Testis (tissue), 3 donors: ENCODE data around the gene VCAM1. TPM values are rescaled to one million over a fixed set of nuclear protein-coding genes. Genes with fewer than 3 reads are reported as not detected.
"Not testable (repeated sequence)": the region's sequence is repeated elsewhere in the genome, so short reads cannot be mapped to it uniquely, and the experiment has no call there.

Source experiments
- DNase-seq: peaks from one replicate; pipeline ENCODE4 v3.0.0-alpha.2; 2019
- H3K27ac ChIP-seq, 2 donors: fragments of 200-600 bp; sonication (generic); one replicate each; pipeline ENCODE4 v1.5.1; 2019
- H3K27me3 ChIP-seq: fragments of 200-600 bp; sonication (generic); one replicate; pipeline ENCODE4 v1.5.1; 2019
- H3K36me3 ChIP-seq: fragments of 200-600 bp; sonication (generic); one replicate; pipeline ENCODE4 v1.5.1; 2017; ENCODE audit warnings: low read depth; ENCODE audit errors: missing control alignments
- H3K4me1 ChIP-seq: fragments of 200-600 bp; sonication (generic); one replicate; pipeline ENCODE4 v1.5.1; 2019
- H3K4me3 ChIP-seq, 2 donors: fragments of 200-600 bp; sonication (generic); one replicate each; pipeline ENCODE4 v1.5.1; 2017 to 2019
- H3K9me3 ChIP-seq: fragments of 200-600 bp; sonication (generic); one replicate; pipeline ENCODE4 v1.5.1; 2017
- POLR2A ChIP-seq: fragments of 450-650 bp; IDR thresholded peaks from one replicate; pipeline ENCODE4 v1.6.1; 2017; ENCODE audit warnings: antibody characterized with exemption, mild to moderate bottlenecking, moderate library complexity
- WGBS, 2 donors: methylation state at CpG; one replicate each; pipeline ENCODE4 v1.1.5; 2018; 5-methylcytosine and 5-hydroxymethylcytosine counted together
- intact Hi-C: fragments of 100-400 bp; cut with DNase I; formaldehyde crosslinking; loops from one replicate; pipeline ENCODE4 v1.15.1; 2023; ENCODE audit warnings: low total_unique reads
- polyA plus RNA-seq: library from polyadenylated mRNA; stranded (reverse); fragments of 350-450 nt; fragmentation: Illumina TruSeq; extraction: RNeasy Lipid Tissue Mini Kit (QIAGEN cat#74804); gene quantifications from one replicate; pipeline ENCODE4 v1.2.3, GENCODE V29; 2014; ENCODE audit warnings: low read depth, low replicate concordance; ENCODE audit not compliant: insufficient read depth
- total RNA-seq, 2 donors: library from RNA; depleted of rRNA; stranded (reverse); fragments of >200 nt; gene quantifications; one replicate each; pipeline ENCODE4 v1.2.3, GENCODE V29; 2016
- TF ChIP-seq, protein P1 (sequence below), 3 experiments: fragments of 450-650 bp in 2 of 3; fragments of 200-600 bp in 1 of 3; sonication (generic) in 1 of 3; IDR thresholded peaks; one replicate each; pipeline ENCODE4 v1.5.1; 2016 to 2019; ENCODE audit warnings: antibody characterized with exemption in 3 of 3, mild to moderate bottlenecking in 2 of 3, moderate library complexity in 1 of 3

Gene VCAM1
- total and polyA plus RNA-seq, 3 donors from 2014 or later = 4.1 to 11.7 (median 8.6) TPM

DNA sequence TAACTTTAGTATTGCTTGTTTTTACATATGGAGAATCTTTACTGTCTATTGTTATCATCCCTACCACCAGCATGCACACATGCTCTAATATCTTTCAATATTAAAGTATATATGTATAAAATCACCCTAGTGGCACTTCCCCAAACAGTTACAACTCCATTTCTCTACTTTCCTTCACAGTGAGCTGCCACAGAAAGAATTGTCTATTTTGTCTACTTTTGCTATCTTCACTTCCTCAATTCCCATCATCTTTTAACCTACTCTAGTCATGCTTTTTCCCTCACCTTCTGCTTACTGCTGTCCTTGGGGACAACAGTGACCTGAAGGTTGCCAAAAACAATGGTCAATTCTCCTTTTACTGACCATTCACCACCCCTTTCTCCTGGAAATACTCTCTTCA lies 59.2 kb downstream of the VCAM1 start:
- Histone ChIP-seq H3K27ac (no peak overlapping the region), H3K27me3 (no peaks in the 10 kb centered on the region), H3K9me3 (no peaks in the 10 kb centered on the region), H3K36me3 (no peaks in the 10 kb centered on the region), H3K4me1 (no peaks in the 10 kb centered on the region), H3K4me3 (no peak overlapping the region)
- no peak for DNase-seq
- TF ChIP-seq, protein P1, sequence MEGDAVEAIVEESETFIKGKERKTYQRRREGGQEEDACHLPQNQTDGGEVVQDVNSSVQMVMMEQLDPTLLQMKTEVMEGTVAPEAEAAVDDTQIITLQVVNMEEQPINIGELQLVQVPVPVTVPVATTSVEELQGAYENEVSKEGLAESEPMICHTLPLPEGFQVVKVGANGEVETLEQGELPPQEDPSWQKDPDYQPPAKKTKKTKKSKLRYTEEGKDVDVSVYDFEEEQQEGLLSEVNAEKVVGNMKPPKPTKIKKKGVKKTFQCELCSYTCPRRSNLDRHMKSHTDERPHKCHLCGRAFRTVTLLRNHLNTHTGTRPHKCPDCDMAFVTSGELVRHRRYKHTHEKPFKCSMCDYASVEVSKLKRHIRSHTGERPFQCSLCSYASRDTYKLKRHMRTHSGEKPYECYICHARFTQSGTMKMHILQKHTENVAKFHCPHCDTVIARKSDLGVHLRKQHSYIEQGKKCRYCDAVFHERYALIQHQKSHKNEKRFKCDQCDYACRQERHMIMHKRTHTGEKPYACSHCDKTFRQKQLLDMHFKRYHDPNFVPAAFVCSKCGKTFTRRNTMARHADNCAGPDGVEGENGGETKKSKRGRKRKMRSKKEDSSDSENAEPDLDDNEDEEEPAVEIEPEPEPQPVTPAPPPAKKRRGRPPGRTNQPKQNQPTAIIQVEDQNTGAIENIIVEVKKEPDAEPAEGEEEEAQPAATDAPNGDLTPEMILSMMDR (IDR thresholded peaks at IDR 0.05) = no peak
- intact Hi-C loops = no loop called here

DNA sequence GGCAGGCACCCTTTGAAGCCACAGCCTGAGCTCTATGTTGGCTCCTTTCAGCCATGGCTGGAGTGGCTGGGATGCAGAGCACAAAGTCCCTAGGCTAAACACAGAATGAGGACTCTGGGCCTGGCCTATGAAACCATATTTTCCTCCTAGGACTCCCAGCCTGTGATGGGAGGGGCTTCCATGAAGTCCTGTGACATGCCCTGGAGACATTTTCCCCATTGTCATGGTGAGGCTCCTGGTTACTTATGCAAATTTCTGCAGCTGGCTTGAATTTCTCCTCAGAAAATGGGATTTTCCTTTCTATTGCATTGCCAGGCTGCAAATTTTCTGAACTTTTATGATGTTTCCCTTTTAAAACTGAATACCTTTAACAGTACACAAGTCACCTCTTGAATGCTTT lies 61.3 kb downstream of the VCAM1 start:
- TF ChIP-seq, protein P1 (IDR thresholded peaks at IDR 0.05) = no peak
- TF ChIP-seq POLR2A = no peak

DNA sequence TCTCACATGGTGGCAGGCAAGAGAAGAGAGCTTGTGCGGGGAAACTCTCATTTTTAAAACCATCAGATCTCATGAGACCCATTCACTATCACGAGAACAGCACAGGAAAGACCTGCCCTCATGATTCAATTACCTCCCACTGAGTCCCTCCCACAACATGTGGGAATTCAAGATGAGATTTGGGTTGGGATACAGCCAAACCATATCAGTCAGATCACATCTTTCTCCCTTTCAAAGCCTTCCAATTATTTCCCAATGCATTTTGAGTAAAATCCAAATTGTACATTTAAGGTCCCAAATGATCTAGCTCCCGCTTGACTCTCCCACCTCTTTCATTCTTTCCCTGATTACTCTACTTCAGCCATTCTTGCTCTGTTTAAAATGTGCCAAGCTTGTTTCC lies 62.2 kb downstream of the VCAM1 start:
- H3K4me3 ChIP-seq, H3K36me3 ChIP-seq, H3K27me3 ChIP-seq, H3K9me3 ChIP-seq, DNase-seq, H3K4me1 ChIP-seq, intact Hi-C loops, H3K27ac ChIP-seq: not testable (repeated sequence)
- 82 to 90% methylated on average over 3 of the region's 3 CpGs for WGBS, 2 donors

More for the DNA sequence above, 61.3 kb downstream of the VCAM1 start:
- Histone ChIP-seq H3K4me1 (no peaks in the 10 kb centered on the region), H3K27ac (no peak overlapping the region), H3K4me3 (no peak overlapping the region), H3K36me3 (no peaks in the 10 kb centered on the region), H3K9me3 (no peaks in the 10 kb centered on the region), H3K27me3 (no peaks in the 10 kb centered on the region)
- DNase-seq = no peak
- intact Hi-C loops = no loop called here

DNA sequence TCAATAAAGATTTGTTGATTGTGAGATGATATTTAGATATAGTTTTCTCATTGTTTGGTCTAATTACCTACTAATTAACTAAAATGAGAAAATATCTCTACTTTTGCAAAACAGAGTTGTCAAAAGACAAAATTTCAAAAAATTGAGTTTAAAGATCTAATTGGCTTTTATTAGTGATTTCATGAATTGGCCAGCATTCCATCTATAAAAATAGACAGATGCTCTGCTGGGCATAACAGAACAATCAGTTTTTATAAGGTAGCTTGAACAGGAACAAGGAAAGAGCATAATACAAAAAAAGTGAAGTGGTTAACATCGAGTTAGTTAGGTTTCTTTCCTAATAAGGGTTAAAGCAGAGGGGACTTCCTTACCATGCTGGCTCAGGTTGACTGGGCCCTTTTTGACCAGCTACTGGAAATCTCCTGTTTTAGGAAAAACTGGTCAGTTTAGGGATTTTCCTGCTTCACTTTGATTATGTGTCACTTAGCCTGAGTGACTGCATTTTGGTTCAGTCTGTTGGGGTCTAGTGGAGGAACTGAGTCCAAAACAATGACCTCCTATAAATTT lies 63.0 kb downstream of the VCAM1 start:
- H3K9me3 ChIP-seq = no peaks in the 10 kb centered on the region
- no peaks in the 10 kb centered on the region for H3K36me3 ChIP-seq
- DNase-seq = no peak
- no peak overlapping the region for H3K27ac ChIP-seq
- no peaks in the 10 kb centered on the region for H3K27me3 ChIP-seq
- no peak overlapping the region for H3K4me3 ChIP-seq
- 83 to 94% methylated on average over 1 of the region's 1 CpG for WGBS, 2 donors
- TF ChIP-seq POLR2A = no peak
- TF ChIP-seq, protein P1 (IDR thresholded peaks at IDR 0.05) = no peak
- H3K4me1 ChIP-seq = no peaks in the 10 kb centered on the region
- intact Hi-C loops = no loop called here

DNA sequence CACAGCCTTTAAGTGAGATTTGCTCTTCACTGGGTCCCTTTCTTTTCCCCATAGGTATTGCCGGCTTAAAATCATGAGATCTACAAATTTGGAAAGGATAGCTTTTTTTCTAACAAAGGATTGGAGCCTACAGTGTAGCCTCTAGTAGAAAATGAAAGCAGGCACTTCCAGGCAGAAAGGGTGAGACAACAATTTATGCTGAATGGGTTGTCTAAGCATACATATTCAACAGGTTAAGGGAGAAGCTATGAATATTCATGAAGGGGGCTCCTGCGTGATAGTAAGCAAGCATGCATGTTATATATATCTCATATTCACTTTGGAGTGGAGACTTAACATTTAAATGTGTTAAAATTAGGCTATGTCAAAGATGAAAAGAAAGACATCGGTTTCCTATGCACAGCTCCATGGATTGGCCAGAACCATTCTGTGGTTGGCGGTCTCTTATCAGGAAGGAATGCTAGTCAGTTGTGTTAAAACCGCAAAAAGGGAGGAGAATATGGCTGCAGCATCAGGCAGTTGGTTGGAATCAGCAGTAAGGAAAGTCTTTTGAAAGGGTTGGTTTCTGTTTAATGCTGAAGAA lies 66.0 kb downstream of the VCAM1 start:
- no peak for DNase-seq
- intact Hi-C loops = no loop called here
- Histone ChIP-seq H3K4me1 (no peaks in the 10 kb centered on the region), H3K27ac (no peak overlapping the region), H3K36me3 (no peaks in the 10 kb centered on the region), H3K27me3 (no peaks in the 10 kb centered on the region), H3K4me3 (no peak overlapping the region), H3K9me3 (no peaks in the 10 kb centered on the region)
- 67 to 69% methylated on average over 5 of the region's 5 CpGs for WGBS, 2 donors
- TF ChIP-seq POLR2A = no peak
- TF ChIP-seq, protein P1 (IDR thresholded peaks at IDR 0.05) = no peak
